Measurements from ENCODE around the gene GRK1. TPM values are rescaled to one million over a fixed set of nuclear protein-coding genes. Genes with fewer than 3 reads are reported as not detected.

Gene GRK1
- total and polyA plus RNA-seq, 10 donors, result not detected

DNA sequence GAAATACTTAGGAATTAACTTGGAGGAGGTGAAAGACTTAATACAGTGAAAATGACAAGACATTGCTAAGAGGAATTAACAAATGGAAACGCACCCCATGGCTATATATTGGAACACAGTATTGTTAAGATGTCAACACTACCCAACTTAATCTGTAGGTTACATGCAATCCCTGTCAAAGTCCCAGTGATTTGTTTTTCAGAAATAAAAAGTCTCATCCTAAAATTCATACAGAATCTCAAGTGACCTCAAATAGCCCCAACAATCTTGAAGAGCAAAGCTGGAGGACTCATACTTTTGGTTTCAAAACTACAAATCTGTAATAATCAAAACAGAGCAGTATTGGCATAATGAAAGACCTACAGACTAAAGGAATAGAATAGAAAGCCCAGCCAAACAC, 22.2 kb upstream of the GRK1 start:
- peaks cover 4 to 28% (median 13%) of the 10 kb centered on the region in 6 donors for H3K4me1 ChIP-seq
- intact Hi-C loops (cut with DNase I; ENCODE audit: low total_unique reads), result no loop called here
- H3K27me3 ChIP-seq (replicated peaks in 1 of 7), result no peaks in the 10 kb centered on the region
- no peak overlapping the region for H3K27ac ChIP-seq
- no peaks in the 10 kb centered on the region for H3K9me3 ChIP-seq
- TF ChIP-seq POLR2A (IDR thresholded peaks at IDR 0.05), result no peak
- TF ChIP-seq, protein P1, sequence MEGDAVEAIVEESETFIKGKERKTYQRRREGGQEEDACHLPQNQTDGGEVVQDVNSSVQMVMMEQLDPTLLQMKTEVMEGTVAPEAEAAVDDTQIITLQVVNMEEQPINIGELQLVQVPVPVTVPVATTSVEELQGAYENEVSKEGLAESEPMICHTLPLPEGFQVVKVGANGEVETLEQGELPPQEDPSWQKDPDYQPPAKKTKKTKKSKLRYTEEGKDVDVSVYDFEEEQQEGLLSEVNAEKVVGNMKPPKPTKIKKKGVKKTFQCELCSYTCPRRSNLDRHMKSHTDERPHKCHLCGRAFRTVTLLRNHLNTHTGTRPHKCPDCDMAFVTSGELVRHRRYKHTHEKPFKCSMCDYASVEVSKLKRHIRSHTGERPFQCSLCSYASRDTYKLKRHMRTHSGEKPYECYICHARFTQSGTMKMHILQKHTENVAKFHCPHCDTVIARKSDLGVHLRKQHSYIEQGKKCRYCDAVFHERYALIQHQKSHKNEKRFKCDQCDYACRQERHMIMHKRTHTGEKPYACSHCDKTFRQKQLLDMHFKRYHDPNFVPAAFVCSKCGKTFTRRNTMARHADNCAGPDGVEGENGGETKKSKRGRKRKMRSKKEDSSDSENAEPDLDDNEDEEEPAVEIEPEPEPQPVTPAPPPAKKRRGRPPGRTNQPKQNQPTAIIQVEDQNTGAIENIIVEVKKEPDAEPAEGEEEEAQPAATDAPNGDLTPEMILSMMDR (IDR thresholded peaks at IDR 0.05 in 8 of 11, conservative IDR thresholded peaks at IDR 0.05 in 3 of 11), result no peak
- no peak for TF ChIP-seq POLR2AphosphoS5 (IDR thresholded peaks at IDR 0.05)
- H3K36me3 ChIP-seq, result peaks cover 0 to 30% (median 13%) of the 10 kb centered on the region in 6 donors
- no peak for DNase-seq
- 92 to 100% (median 95%) methylated on average over 1 of the region's 1 CpG for whole genome bisulfite sequencing, 5 donors
- no peak overlapping the region for H3K4me3 ChIP-seq

DNA sequence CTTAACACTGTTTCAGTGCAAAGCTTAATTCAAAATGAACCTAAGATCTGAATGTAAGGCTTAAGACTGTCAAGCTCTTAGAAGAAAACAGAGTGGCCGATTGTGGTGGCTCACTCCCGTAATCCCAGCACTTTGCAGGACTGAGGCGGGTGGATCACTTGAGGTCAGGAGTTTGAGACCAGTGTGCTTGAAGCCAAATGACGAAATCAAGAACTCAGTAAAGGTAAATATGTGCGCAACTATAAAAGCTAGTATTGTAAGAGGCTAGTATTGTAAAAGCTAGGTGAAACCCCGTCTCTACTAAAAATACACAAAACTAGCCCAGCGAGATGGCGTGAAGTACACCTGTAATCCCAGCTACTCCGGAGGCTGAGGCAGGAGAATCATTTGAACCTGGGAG, 21.7 kb upstream of the GRK1 start:
- WGBS, 5 donors, result 93 to 97% (median 97%) methylated on average over 9 of the region's 9 CpGs
- DNase-seq, result no peak
- H3K27ac ChIP-seq, result no peak overlapping the region

GRCh38 chr13:113646376-113646775, 20.6 kb upstream of the GRK1 start:
- Histone ChIP-seq H3K4me1 (peaks cover 4 to 31% (median 13%) of the 10 kb centered on the region in 6 donors), H3K27ac (peak overlapping the region in 1 of 8 donors; percentile 42), H3K27me3 (replicated peaks in 1 of 7) (no peaks in the 10 kb centered on the region), H3K36me3 (peaks cover 0 to 14% (median under 1%) of the 10 kb centered on the region in 6 donors), H3K9me3 (no peaks in the 10 kb centered on the region), H3K4me3 (no peak overlapping the region)
- no peak for DNase-seq
- 35 to 44% (median 40%) methylated on average over 11 of the region's 11 CpGs for WGBS, 5 donors
- intact Hi-C loops (cut with DNase I; ENCODE audit: low total_unique reads), result no loop called here
- TF ChIP-seq, protein P1 (IDR thresholded peaks at IDR 0.05 in 8 of 11, conservative IDR thresholded peaks at IDR 0.05 in 3 of 11), result no peak
- no peak for TF ChIP-seq POLR2AphosphoS5 (IDR thresholded peaks at IDR 0.05)
- TF ChIP-seq POLR2A (IDR thresholded peaks at IDR 0.05), result no peak

More for the DNA sequence above, 21.7 kb upstream of the GRK1 start:
- Histone ChIP-seq H3K4me1 (peaks cover 4 to 29% (median 13%) of the 10 kb centered on the region in 6 donors), H3K27me3 (replicated peaks in 1 of 7) (no peaks in the 10 kb centered on the region), H3K9me3 (no peaks in the 10 kb centered on the region), H3K36me3 (peaks cover 0 to 24% (median 8%) of the 10 kb centered on the region in 6 donors), H3K4me3 (no peak overlapping the region)
- intact Hi-C loops (cut with DNase I; ENCODE audit: low total_unique reads), result no loop called here
- TF ChIP-seq, protein P1 (IDR thresholded peaks at IDR 0.05 in 8 of 11, conservative IDR thresholded peaks at IDR 0.05 in 3 of 11), result no peak
- TF ChIP-seq POLR2A (IDR thresholded peaks at IDR 0.05) (no peak), POLR2AphosphoS5 (IDR thresholded peaks at IDR 0.05) (no peak)

GRCh38 chr13:113646921-113647340, 20.1 kb upstream of the GRK1 start:
- 47 to 61% (median 56%) methylated on average over 10 of the region's 10 CpGs for WGBS, 5 donors
- Histone ChIP-seq H3K36me3 (peaks cover 0 to 8% (median 0%) of the 10 kb centered on the region in 6 donors), H3K4me3 (no peak overlapping the region), H3K27ac (peak overlapping the region in 7 of 8 donors; percentile 29 to 77 (median 58)), H3K27me3 (replicated peaks in 1 of 7) (no peaks in the 10 kb centered on the region), H3K9me3 (no peaks in the 10 kb centered on the region), H3K4me1 (peaks cover 4 to 31% (median 13%) of the 10 kb centered on the region in 6 donors)
- TF ChIP-seq POLR2A (IDR thresholded peaks at IDR 0.05) (no peak), POLR2AphosphoS5 (IDR thresholded peaks at IDR 0.05) (no peak)
- TF ChIP-seq, protein P1 (IDR thresholded peaks at IDR 0.05 in 8 of 11, conservative IDR thresholded peaks at IDR 0.05 in 3 of 11), result no peak
- intact Hi-C loops (cut with DNase I; ENCODE audit: low total_unique reads), result no loop called here
- peak; percentile 74 for DNase-seq
